RCC 7860 (cell line): ENCODE measurements around the gene FBXW11.
A peak's percentile ranks its signal among the peaks of the same experiment; 100 is the strongest.

Source experiments
- DNase-seq: peaks from one replicate; pipeline ENCODE4 v3.0.0-alpha.2; 2015; ENCODE audit warnings: low spot score
- FAIRE-seq: peaks from 2 replicates; lab custom pipeline; 2012; peaks lifted over from hg19 to GRCh38; lab: Jason Lieb, UNC

FBXW11 gene

GRCh38 chr5:172006321-172007174 lies at the start of gene FBXW11:
Gene FBXW11 (minus strand): TSS chr5:172006638. CDS start chr5:172006502, 136 bp downstream.
- FAIRE-seq (peak; percentile 24), DNase-seq (peak; percentile 92)

GRCh38 chr5:172055996-172056395 lies 49.6 kb upstream of the FBXW11 start:
- FAIRE-seq: no peak
- DNase-seq: no peak

- DNase-seq (no peak), FAIRE-seq (no peak)
Observed at GRCh38 chr5:172055421-172055820, 49.0 kb upstream of the FBXW11 start.

GRCh38 chr5:172054611-172055153 lies 48.2 kb upstream of the FBXW11 start:
- DNase-seq: no peak
- no peak for FAIRE-seq

DNA sequence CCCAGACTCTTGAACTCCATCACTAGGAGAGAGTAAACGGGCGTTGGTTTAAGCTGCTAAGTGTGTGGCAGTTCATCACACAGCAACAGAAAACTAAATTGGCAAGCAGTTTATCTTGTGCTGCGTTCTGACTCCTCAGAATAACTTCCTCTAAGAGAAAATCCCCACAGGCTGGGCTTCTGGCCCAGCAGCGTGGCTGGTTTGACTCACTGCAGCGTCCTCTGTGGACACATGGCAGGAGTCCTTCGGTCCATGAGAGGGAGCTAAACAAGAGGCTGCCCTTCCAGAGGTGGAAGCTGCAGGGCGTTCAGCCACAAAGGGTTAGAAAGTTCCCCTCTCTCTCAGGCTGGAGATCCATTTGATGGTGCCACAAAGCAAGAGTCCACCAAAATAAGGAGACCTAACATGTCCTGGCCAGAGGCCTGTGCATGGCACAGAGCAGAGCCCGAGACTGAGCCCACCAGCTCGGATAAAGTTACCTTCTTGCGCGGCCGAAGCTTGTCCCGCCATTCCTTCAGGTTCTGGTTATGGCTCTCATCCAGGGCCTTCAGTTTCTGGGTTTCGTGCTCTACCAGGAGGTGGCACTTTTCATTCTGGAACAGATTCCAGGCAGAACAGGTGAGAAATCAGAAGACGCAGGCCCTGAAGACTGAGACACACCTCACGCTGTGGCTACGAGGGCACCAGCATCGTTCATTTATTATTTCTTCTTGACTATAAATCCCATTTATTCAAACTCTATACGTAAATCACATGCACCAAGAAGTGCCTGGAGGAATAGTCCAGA lies 46.2 kb upstream of the FBXW11 start:
- DNase-seq (peak; percentile 47), FAIRE-seq (no peak)

DNA sequence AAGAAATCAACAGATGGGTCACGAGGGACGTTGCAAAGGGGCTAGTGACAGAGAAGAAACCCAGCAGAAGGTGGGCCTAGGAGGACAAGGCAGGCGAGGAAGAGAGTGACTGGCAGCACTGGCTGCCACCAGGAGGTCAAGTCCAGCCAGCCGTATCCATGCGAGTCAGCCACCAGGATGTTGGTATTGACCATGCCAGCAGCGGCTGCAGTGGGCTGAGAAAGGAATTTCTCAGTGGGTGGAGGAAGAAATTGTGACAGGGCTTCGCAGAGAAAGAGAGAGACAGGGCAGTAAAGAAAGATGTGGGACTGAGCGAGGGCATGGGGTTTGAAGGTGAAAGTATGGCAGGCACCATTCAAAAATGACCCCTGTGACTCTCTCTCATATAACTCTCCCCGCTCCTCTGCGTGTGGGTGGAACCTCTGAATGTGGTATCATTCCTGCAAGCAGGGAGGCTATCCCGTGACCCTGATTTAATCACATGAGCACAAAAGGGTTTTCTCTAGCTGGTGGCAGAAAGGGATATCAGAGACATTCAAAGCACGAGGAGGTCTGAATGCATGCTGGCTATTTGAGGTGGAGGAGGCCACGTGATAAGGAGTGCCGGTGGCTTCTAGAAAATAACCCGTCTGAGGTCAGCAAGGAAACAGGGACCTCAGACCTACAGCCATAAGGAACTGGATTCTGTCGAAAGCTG lies 45.4 kb upstream of the FBXW11 start:
- DNase-seq: peak; percentile 77
- FAIRE-seq: peak; percentile 87

DNA sequence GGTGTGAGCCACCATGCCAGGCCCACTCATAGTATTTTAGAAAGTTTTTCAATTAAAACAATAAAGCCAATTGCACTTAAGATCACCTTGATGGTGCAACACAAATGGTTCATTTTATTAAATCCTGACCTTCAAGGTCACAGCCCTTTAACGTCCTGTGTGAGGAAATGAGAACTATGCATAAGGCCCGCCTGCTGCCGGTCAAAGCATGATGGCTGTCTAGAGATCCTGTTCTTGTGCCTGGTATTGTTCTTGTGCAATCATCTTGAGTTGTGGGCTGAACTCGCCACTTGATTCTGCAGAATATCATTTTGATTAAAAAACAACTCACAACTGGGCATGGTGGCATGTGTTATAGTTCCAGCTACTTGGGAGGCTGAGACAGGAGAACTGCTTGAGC lies 43.6 kb upstream of the FBXW11 start:
- DNase-seq: no peak
- no peak for FAIRE-seq

DNA sequence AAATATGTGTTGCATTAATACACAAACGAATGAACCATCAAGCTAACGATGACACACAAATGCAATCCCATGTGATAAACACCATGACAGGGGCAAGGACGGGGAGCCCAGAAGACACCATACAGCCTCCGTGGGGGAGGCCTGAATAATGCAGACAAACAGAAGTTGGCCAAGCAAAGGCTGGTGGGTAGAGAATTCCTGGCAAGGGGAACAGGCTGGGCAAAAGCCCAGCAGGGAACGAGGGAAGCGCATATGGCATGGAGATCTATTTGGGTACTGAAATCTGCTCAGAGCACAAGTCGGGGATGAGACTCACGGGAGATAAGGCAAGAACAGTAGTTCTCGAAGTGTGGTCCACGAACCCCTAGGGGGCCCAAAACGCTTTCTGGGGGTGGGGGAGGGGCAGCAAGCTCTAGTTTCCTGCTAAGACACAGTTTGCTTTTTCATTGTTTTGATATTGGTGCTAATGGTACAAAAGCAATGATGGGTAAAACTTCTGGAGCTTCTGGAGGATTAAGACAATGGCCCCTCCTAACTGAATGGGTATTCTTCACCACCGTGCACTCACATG lies 42.9 kb upstream of the FBXW11 start:
- no peak for DNase-seq
- FAIRE-seq: no peak

- FAIRE-seq: no peak
- DNase-seq: no peak
Observed at GRCh38 chr5:172048539-172049101, 42.2 kb upstream of the FBXW11 start.

- FAIRE-seq (no peak), DNase-seq (no peak)
Observed at GRCh38 chr5:172048170-172048422, 41.7 kb upstream of the FBXW11 start.

GRCh38 chr5:172046593-172046992 lies 40.2 kb upstream of the FBXW11 start:
- no peak for DNase-seq
- no peak for FAIRE-seq

DNA sequence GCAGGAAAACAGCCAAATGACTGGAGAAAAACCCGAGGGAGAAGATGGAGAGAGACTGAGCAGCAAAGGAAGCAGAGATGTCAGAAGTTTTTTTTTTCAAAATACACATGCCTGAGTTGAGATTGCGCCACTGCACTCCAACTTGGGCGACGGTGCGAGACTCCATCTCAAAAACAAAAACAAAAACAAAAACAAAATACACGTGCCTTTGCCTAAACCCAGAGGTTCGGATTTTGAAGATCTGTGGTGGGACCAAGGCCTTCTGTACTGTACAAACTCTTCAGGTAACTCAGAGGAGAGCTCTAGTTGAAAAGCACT lies 38.8 kb upstream of the FBXW11 start:
- DNase-seq (no peak), FAIRE-seq (no peak)

GRCh38 chr5:172044631-172045314 lies 38.3 kb upstream of the FBXW11 start:
- DNase-seq (no peak), FAIRE-seq (no peak)

GRCh38 chr5:172043865-172044264 lies 37.4 kb upstream of the FBXW11 start:
- no peak for DNase-seq
- FAIRE-seq: no peak

GRCh38 chr5:172042183-172042582 lies 35.7 kb upstream of the FBXW11 start:
- FAIRE-seq: no peak
- no peak for DNase-seq

DNA sequence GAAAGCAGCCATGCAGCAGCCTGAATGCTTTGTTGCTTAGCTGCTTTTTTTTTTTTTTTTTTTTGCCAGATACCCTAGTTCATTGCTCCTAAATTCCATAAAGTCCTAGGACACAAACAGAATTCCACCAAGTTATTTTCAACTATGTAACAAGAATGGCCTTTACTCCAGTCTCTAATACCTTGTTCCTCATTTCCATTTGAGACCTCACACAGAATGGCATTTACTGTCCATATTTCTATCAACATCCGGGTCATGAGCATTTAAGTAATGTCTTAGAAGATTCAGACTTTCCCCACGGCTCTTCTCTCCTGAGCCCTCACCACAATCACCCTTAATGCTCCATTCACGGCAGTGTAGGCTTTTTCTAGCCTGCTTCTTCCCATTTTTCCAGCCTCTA lies 31.7 kb upstream of the FBXW11 start:
- FAIRE-seq (no peak), DNase-seq (no peak)

DNA sequence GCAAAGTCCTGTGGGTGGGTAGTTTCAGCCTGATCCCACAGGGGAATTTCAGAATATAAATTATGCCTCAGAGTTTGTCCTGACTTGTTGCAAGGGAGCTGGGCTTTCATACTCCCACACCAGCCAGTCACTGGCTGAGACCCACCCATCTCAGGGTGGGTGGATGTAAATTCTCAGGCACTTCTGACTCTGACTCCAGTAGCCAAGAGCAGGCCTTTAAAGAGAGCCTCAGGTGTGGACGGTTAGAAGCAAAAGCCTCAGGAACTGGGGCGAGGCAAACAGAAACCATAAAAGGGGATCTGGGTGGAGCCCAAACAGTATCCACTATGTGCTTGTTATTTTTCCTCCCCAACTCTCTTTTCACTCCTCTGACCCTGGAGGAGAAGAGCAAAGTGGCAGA lies 28.6 kb upstream of the FBXW11 start:
- DNase-seq (no peak), FAIRE-seq (no peak)

GRCh38 chr5:172031894-172032461 lies 25.5 kb upstream of the FBXW11 start:
- FAIRE-seq: no peak
- DNase-seq: no peak

DNA sequence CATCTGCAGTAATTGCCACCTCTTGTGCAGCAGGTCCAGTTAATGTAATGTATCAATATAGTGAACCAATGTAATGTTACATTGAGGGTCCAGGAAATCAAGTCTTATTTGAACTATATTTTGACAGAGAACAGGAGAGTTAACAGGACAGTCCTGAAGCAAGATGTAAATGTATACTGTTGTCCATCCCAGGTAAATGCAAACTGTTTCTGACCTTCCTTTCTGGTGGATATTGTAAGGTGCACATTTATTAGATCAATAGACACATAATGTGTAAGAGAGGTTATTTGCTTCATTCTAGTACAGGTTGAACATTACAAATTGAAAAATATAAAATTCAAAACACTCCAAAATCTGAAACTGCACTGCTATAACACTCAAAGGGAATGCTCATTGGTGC lies 23.4 kb upstream of the FBXW11 start:
- FAIRE-seq (no peak), DNase-seq (no peak)

GRCh38 chr5:172028167-172028566 lies 21.7 kb upstream of the FBXW11 start:
- DNase-seq (no peak), FAIRE-seq (no peak)
